ENCODE data around the gene PROM2. TPM values are rescaled to one million over a fixed set of nuclear protein-coding genes. Genes with fewer than 3 reads are reported as not detected.
"Not testable (repeated sequence)": the region's sequence is repeated elsewhere in the genome, so short reads cannot be mapped to it uniquely, and the experiment has no call there.

Gene PROM2
- total RNA-seq, 1 donor from 2014 or later, result 10.8 TPM

DNA sequence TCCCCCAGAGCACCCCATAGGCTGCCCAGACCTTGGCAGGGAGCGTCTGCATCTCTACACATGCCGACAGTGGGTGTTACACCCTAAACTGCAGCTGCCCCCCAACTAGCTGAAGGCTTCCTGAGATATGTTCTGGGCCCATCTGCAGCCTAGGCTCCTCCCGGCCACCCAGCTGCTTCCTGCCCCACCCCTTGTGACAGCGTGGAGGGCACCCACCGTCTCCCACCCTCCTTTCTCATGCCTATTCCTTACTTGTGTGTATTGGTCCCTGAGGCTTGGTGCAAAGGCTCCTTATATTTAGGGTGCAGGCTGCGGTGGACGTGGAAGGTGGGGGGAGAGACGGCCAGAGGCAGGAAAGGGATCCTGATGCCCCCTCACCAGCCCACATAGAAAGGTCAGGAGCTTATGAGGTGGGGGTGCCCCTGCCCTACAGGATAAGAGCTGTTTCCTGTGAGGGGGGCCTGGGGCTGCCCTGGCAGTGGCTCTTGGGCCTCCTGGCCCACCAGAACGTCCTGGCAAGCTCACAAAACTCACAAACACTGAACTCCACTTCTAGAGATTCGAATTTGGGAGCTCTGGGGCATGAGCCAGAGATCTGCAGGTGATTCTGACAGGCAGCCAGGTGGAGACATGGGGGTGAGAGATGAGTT lies 7.3 kb upstream of the PROM2 start:
- Histone ChIP-seq H3K36me3 (ENCODE audit: control insufficient read depth, insufficient read depth, low read length) (no peaks in the 10 kb centered on the region), H3K27me3 (ENCODE audit: control insufficient read depth, insufficient read depth, low read length) (no peaks in the 10 kb centered on the region), H3K4me3 (ENCODE audit: low read depth, low read length) (no peak overlapping the region)
- TF ChIP-seq, protein P1, sequence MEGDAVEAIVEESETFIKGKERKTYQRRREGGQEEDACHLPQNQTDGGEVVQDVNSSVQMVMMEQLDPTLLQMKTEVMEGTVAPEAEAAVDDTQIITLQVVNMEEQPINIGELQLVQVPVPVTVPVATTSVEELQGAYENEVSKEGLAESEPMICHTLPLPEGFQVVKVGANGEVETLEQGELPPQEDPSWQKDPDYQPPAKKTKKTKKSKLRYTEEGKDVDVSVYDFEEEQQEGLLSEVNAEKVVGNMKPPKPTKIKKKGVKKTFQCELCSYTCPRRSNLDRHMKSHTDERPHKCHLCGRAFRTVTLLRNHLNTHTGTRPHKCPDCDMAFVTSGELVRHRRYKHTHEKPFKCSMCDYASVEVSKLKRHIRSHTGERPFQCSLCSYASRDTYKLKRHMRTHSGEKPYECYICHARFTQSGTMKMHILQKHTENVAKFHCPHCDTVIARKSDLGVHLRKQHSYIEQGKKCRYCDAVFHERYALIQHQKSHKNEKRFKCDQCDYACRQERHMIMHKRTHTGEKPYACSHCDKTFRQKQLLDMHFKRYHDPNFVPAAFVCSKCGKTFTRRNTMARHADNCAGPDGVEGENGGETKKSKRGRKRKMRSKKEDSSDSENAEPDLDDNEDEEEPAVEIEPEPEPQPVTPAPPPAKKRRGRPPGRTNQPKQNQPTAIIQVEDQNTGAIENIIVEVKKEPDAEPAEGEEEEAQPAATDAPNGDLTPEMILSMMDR (IDR thresholded peaks at IDR 0.05; ENCODE audit: insufficient read depth, low read length, severe bottlenecking), result no peak
- DNase-seq (ENCODE audit: low read depth), result no peak
- FAIRE-seq, result no peak

DNA sequence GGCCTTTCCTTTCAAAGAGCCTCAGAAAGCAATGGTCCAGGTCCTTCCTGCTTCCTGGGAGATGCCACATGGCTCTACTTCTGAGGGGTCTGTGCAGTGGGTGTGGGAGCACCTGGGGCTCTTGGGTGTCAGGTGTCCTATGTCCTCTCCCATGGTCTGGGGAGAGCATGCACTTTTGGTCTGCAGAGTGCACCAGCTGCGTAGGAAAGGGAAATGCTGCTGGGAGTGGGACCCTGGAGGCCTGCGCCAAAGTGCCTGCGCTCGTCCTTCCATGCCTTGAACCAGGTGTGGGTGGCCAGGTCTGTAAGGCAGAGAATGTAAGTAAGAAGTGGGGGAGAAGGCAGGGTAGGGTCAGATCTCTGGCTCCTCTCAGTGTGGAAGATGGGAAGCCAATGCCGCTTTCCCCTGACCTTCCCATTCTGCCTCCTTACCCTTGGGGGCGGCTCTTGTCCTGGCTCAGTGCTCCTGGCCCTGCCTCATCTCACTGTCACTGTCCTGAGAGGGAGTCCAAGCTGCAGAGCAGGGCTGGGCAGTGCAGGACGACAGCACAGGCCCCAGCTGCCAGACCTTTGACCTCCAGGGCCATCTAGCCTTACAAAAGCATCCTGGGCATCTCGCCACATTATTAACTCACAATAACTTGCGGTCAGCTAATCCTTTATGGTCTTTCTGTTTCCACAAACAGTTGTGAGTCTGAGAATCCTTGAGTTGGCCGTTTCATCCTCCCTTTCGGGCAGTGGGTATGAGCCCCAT lies 6.6 kb upstream of the PROM2 start:
- Histone ChIP-seq H3K4me3 (ENCODE audit: low read depth, low read length) (no peak overlapping the region), H3K27me3 (ENCODE audit: control insufficient read depth, insufficient read depth, low read length) (no peaks in the 10 kb centered on the region), H3K36me3 (ENCODE audit: control insufficient read depth, insufficient read depth, low read length) (no peaks in the 10 kb centered on the region)
- no peak for DNase-seq (ENCODE audit: low read depth)
- FAIRE-seq, result no peak
- TF ChIP-seq, protein P1 (IDR thresholded peaks at IDR 0.05; ENCODE audit: insufficient read depth, low read length, severe bottlenecking), result no peak

DNA sequence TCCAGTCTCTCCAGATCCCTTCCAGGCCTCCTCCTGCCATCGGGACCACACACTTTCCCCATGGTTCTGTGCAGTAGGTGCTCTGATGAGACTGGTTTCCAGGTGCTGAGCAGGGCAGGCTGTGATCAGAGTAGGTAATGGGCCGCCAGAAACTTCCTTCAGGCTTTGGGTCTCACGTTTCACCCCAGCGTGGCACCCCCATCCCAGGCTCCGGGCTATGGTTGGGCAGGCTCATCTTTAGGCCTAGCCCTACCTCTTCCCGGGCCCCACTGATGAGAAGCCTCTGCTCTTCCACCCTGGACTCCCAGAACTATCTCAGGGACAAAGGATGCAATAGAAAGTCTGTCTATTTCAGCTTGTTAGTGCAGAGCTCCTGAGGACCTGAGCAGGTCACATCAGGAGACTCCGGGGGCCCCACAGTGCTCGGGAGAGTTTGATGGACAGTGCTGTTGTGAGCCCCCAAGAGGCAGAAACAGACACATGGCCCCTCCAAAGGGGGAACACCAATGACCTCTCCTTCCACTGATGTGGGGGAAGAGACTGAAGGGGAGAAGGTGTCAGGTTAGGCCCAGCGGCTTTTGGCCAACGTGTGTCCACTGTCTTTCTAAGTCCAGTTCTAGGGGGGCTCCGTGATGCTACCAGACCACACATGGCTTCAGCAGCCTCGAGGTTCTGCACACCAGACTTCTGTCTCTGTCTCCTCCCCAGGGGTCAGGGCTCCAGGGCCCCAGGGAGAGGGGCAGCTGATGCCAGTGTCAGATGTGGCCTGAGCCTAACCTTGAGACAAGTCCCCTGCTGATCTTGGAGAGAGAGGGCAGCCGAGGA lies 5.8 kb upstream of the PROM2 start:
- TF ChIP-seq, protein P1 (IDR thresholded peaks at IDR 0.05; ENCODE audit: insufficient read depth, low read length, severe bottlenecking), result no peak
- DNase-seq (ENCODE audit: low read depth) (no peak), FAIRE-seq (no peak)
- no peaks in the 10 kb centered on the region for H3K36me3 ChIP-seq (ENCODE audit: control insufficient read depth, insufficient read depth, low read length)
- H3K27me3 ChIP-seq (ENCODE audit: control insufficient read depth, insufficient read depth, low read length), result no peaks in the 10 kb centered on the region
- H3K4me3 ChIP-seq (ENCODE audit: low read depth, low read length), result no peak overlapping the region

DNA sequence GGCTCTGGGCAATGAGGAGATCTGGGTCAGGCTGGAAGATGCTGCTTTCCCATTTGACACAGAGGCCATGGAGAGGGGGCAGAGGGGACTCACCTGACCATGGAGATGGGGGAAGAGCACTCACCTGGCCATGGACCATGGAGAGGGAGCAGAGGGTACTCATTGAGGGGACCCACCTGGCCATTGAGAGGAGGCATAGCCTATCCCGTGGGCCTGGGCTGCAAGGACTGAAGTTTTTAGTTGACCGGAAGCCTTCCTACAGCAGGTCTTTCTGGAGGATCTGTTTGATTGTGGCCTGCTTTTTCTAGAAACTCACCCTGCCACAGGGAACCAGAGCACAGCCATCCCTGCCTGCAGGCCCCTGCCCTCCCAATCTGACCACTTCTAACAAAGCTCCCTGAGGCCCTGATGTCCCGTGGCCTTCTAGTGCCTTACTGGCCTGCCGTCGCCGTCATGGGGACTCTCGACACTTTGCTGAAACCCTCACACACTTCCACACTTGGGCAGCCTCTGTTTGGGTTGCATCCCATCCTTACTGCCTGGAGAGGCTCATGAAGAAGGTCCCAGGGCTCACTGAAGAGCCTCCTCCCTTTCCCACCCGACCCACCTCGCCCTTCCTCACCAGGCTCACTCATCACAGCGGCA lies 5.1 kb upstream of the PROM2 start:
- DNase-seq (ENCODE audit: low read depth), result no peak
- Histone ChIP-seq H3K36me3 (ENCODE audit: control insufficient read depth, insufficient read depth, low read length) (no peaks in the 10 kb centered on the region), H3K27me3 (ENCODE audit: control insufficient read depth, insufficient read depth, low read length) (no peaks in the 10 kb centered on the region), H3K4me3 (ENCODE audit: low read depth, low read length) (no peak overlapping the region)
- TF ChIP-seq, protein P1 (IDR thresholded peaks at IDR 0.05; ENCODE audit: insufficient read depth, low read length, severe bottlenecking), result no peak
- no peak for FAIRE-seq

DNA sequence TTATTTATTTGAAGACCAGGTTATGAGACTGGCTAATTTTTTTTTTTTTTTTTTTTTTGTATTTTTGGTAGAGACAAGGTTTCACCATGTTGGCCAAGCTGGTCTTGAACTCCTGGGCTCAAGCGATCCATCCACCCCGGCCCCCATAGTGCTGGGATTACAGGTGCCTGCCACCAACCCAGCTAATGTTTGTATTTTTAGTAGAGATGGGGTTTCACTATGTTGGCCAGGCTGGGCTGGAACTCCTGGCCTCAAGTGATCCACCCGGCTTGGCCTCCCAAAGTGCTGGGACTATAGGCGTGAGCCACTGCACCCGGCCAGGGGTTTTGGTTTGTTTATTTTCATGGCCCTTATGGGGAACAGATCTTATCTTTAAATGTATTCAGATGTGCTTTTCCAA lies 4.5 kb upstream of the PROM2 start:
- FAIRE-seq; H3K36me3 ChIP-seq (ENCODE audit: control insufficient read depth, insufficient read depth, low read length); DNase-seq (ENCODE audit: low read depth); H3K4me3 ChIP-seq (ENCODE audit: low read depth, low read length); H3K27me3 ChIP-seq (ENCODE audit: control insufficient read depth, insufficient read depth, low read length): not testable (repeated sequence)

Measured in bronchial epithelial cell (primary cell).